Gastroesophageal sphincter (tissue), 3 donors: ENCODE measurements around the gene PAQR3.
"Not testable (repeated sequence)": the region's sequence is repeated elsewhere in the genome, so short reads cannot be mapped to it uniquely, and the experiment has no call there.

Experiments
- EP300 ChIP-seq: sonication (generic); formaldehyde crosslinking; IDR thresholded peaks from one replicate; pipeline ENCODE4 v1.6.1; 2017; ENCODE audit warnings: antibody characterized with exemption, mild to moderate bottlenecking
- POLR2A ChIP-seq, 2 donors: fragments of 450-650 bp; IDR thresholded peaks; one replicate each; pipeline ENCODE4 v1.6.1; 2017; ENCODE audit warnings: antibody characterized with exemption in 2 of 2, mild to moderate bottlenecking in 2 of 2, moderate library complexity in 1 of 2
- POLR2AphosphoS5 ChIP-seq: sonication (generic); formaldehyde crosslinking; IDR thresholded peaks from one replicate; pipeline ENCODE4 v1.6.1; 2017; ENCODE audit warnings: antibody characterized with exemption
- TF ChIP-seq, protein P1 (sequence below), 4 experiments: fragments of 200-600 bp in 2 of 4; fragments of 450-650 bp in 2 of 4; sonication (generic) in 1 of 4; IDR thresholded peaks; one replicate each; pipeline ENCODE4 v1.5.1; 2017 to 2019; ENCODE audit warnings: antibody characterized with exemption in 4 of 4, mild to moderate bottlenecking in 2 of 4, moderate library complexity in 2 of 4

DNA sequence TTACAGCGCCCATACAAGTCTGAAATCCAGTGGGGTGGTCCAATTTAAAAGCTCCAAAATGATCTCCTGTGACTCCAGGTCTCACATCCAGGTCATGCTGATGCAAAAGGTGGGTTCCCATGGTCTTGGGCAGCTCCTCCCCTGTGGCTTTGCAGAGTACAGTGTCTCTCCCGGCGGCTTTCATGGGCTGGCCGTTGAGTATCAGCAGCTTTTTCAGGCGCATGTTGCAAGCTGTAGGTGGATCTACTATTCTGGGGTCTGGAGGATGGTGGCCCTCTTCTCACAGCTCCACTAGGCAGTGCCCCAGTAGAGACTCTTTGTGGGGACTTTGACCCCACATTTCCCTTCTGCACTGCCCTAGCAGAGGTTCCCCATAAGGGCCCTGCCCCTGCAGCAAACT, 70.5 kb downstream of the PAQR3 start:
- TF ChIP-seq, protein P1, sequence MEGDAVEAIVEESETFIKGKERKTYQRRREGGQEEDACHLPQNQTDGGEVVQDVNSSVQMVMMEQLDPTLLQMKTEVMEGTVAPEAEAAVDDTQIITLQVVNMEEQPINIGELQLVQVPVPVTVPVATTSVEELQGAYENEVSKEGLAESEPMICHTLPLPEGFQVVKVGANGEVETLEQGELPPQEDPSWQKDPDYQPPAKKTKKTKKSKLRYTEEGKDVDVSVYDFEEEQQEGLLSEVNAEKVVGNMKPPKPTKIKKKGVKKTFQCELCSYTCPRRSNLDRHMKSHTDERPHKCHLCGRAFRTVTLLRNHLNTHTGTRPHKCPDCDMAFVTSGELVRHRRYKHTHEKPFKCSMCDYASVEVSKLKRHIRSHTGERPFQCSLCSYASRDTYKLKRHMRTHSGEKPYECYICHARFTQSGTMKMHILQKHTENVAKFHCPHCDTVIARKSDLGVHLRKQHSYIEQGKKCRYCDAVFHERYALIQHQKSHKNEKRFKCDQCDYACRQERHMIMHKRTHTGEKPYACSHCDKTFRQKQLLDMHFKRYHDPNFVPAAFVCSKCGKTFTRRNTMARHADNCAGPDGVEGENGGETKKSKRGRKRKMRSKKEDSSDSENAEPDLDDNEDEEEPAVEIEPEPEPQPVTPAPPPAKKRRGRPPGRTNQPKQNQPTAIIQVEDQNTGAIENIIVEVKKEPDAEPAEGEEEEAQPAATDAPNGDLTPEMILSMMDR (IDR thresholded peaks at IDR 0.05): not testable (repeated sequence)
- TF ChIP-seq POLR2A (IDR thresholded peaks at IDR 0.05); POLR2AphosphoS5; EP300: not testable (repeated sequence)
